DOHH2 (cell line): ENCODE data around the gene TSPAN14.

Experiments used
- H3F3A ChIP-seq: fragments of 200-600 bp; sonication (generic), shearing (Covaris generic); 2 replicates; pipeline ENCODE4 v1.6.0; 2016; ENCODE audit warnings: antibody characterized with exemption, mild to moderate bottlenecking; ENCODE audit not compliant: control insufficient read depth, insufficient read depth
- H3K27ac ChIP-seq: fragments of 200-600 bp; sonication (generic); 2 replicates; pipeline ENCODE4 v1.5.1; 2014; ENCODE audit warnings: low read depth, mild to moderate bottlenecking, low read length, moderate library complexity
- H3K27me3 ChIP-seq: fragments of 200-600 bp; sonication (generic); 2 replicates; pipeline ENCODE4 v1.6.1; 2014; ENCODE audit warnings: mild to moderate bottlenecking, low read length, mixed read lengths; ENCODE audit not compliant: control insufficient read depth
- H3K36me3 ChIP-seq: fragments of 200-600 bp; sonication (generic); 2 replicates; pipeline ENCODE4 v1.6.1; 2014; ENCODE audit warnings: mild to moderate bottlenecking, low read length, moderate library complexity, mixed read lengths; ENCODE audit not compliant: control insufficient read depth
- H3K4me1 ChIP-seq: fragments of 200-600 bp; sonication (generic); 2 replicates; pipeline ENCODE4 v1.6.1; 2014; ENCODE audit warnings: mild to moderate bottlenecking, low read length, mixed read lengths; ENCODE audit not compliant: control insufficient read depth
- H3K4me2 ChIP-seq: fragments of 200-600 bp; sonication (generic); 2 replicates; pipeline ENCODE4 v1.6.0; 2014; ENCODE audit warnings: mild to moderate bottlenecking, low read length, moderate library complexity
- H3K4me3 ChIP-seq: fragments of 200-600 bp; sonication (generic); 2 replicates; pipeline ENCODE4 v1.5.1; 2014; ENCODE audit warnings: mild to moderate bottlenecking, low read length, mixed read lengths
- H3K79me2 ChIP-seq: fragments of 200-600 bp; sonication (generic); 2 replicates; pipeline ENCODE4 v1.6.1; 2014; ENCODE audit warnings: mild to moderate bottlenecking, low read length, mixed read lengths; ENCODE audit not compliant: control insufficient read depth
- H3K9me2 ChIP-seq: fragments of 200-600 bp; sonication (generic); replicated peaks from 2 replicates; pipeline ENCODE4 v1.6.1; 2014; ENCODE audit warnings: mild to moderate bottlenecking, low read length, mixed read lengths; ENCODE audit not compliant: control insufficient read depth
- H3K9me3 ChIP-seq: fragments of 200-600 bp; sonication (generic); 2 replicates; pipeline ENCODE4 v1.6.1; 2014; ENCODE audit warnings: antibody characterized with exemption, low read length, mixed read lengths; ENCODE audit not compliant: control insufficient read depth, insufficient read depth
- H4K20me1 ChIP-seq: fragments of 200-600 bp; sonication (generic); 2 replicates; pipeline ENCODE4 v1.6.0; 2014; ENCODE audit warnings: low read depth, mild to moderate bottlenecking, antibody characterized with exemption, low read length, moderate library complexity; ENCODE audit not compliant: control insufficient read depth, insufficient read depth
- CTCF ChIP-seq: fragments of 200-600 bp; sonication (generic); IDR thresholded peaks from one replicate; pipeline ENCODE4 v1.5.1; 2014; ENCODE audit warnings: antibody characterized with exemption, mild to moderate bottlenecking, low read depth, low read length; ENCODE audit not compliant: poor library complexity, severe bottlenecking
- EZH2phosphoT487 ChIP-seq: fragments of 200-600 bp; sonication (generic); IDR thresholded peaks from 2 replicates; pipeline ENCODE4 v1.6.1; 2017; ENCODE audit warnings: borderline replicate concordance, mild to moderate bottlenecking, antibody characterized with exemption, low read length, moderate library complexity, mixed read lengths

Gene TSPAN14

GRCh38 chr10:80500572-80501380 is 46.7 kb downstream of the TSPAN14 start:
- no peaks in the 10 kb centered on the region for H3F3A ChIP-seq
- H3K79me2 ChIP-seq, result peaks cover 22% of the 10 kb centered on the region
- no peak for TF ChIP-seq EZH2phosphoT487
- TF ChIP-seq CTCF, result no peak
- peak overlapping the region; percentile 4; the same call in 1 of the 2 replicates for H3K4me3 ChIP-seq
- H3K27ac ChIP-seq, result no peak overlapping the region
- peaks cover 35% of the 10 kb centered on the region for H3K4me1 ChIP-seq
- peaks cover 4% of the 10 kb centered on the region; the same call in 1 of the 2 replicates for H3K9me3 ChIP-seq
- no peaks in the 10 kb centered on the region for H3K27me3 ChIP-seq
- H4K20me1 ChIP-seq, result peaks cover 2% of the 10 kb centered on the region; the same call in 1 of the 2 replicates
- H3K4me2 ChIP-seq, result peak overlapping the region; percentile 49
- H3K36me3 ChIP-seq, result 0 out of 2 replicates have a peak, but pooled peaks cover 3% of the 10 kb centered on the region
- H3K9me2 ChIP-seq, result no peaks in the 10 kb centered on the region

GRCh38 chr10:80501381-80501912 is 47.3 kb downstream of the TSPAN14 start:
- Histone ChIP-seq H3K27me3 (no peaks in the 10 kb centered on the region), H3K4me2 (no peak overlapping the region), H3K9me2 (no peaks in the 10 kb centered on the region), H3K27ac (no peak overlapping the region), H4K20me1 (peaks cover 2% of the 10 kb centered on the region; the same call in 1 of the 2 replicates), H3K4me3 (no peak overlapping the region), H3K9me3 (peaks cover under 1% of the 10 kb centered on the region; the same call in 1 of the 2 replicates), H3F3A (no peaks in the 10 kb centered on the region), H3K36me3 (0 out of 2 replicates have a peak, but pooled peaks cover 3% of the 10 kb centered on the region), H3K4me1 (peaks cover 33% of the 10 kb centered on the region), H3K79me2 (peaks cover 19% of the 10 kb centered on the region)
- TF ChIP-seq EZH2phosphoT487 (no peak), CTCF (no peak)

GRCh38 chr10:80501913-80502521 is 47.9 kb downstream of the TSPAN14 start:
- Histone ChIP-seq H3K9me2 (no peaks in the 10 kb centered on the region), H3K27ac (no peak overlapping the region), H3K4me2 (no peak overlapping the region), H3K9me3 (no peaks in the 10 kb centered on the region), H3K4me3 (no peak overlapping the region), H3K36me3 (peaks cover 3% of the 10 kb centered on the region; the same call in 1 of the 2 replicates), H3K27me3 (no peaks in the 10 kb centered on the region), H4K20me1 (peaks cover 2% of the 10 kb centered on the region; the same call in 1 of the 2 replicates), H3F3A (no peaks in the 10 kb centered on the region), H3K79me2 (peaks cover 18% of the 10 kb centered on the region), H3K4me1 (peaks cover 33% of the 10 kb centered on the region)
- no peak for TF ChIP-seq CTCF
